H1 (cell line): ENCODE results near the gene MEFV. TPM values are rescaled to one million over a fixed set of nuclear protein-coding genes. Genes with fewer than 3 reads are reported as not detected.
A peak's percentile ranks its signal among the peaks of the same experiment; 100 is the strongest.

Experiments
- ASH2L ChIP-seq: fragments of 200-600, 300-600 bp; sonication (generic); IDR thresholded peaks from one replicate; pipeline ENCODE4 v1.7.1; 2017; ENCODE audit warnings: low read length
- BRCA1 ChIP-seq: IDR thresholded peaks from 2 replicates; pipeline ENCODE4 v1.6.1; 2012; ENCODE audit warnings: low read depth, low read length, improper control_type of control experiment
- CBX5 ChIP-seq: fragments of 300-800, 300-1000 bp; sonication (generic); IDR thresholded peaks from 2 replicates; pipeline ENCODE4 v1.7.1; 2016; ENCODE audit warnings: antibody characterized with exemption, low read length, low read depth
- EP300 ChIP-seq, 2 experiments: IDR thresholded peaks; 1 replicate in 1 of 2; 2 replicates in 1 of 2; pipeline ENCODE4 v1.6.1; 2011 to 2012; ENCODE audit warnings: low read depth in 2 of 2, low read length in 2 of 2, mild to moderate bottlenecking in 2 of 2, borderline replicate concordance in 1 of 2, inconsistent platforms in 1 of 2, moderate library complexity in 1 of 2
- HDAC2 ChIP-seq, 2 experiments: fragments of 300-600 bp in 1 of 2; sonication (generic) in 1 of 2; IDR thresholded peaks; 2 replicates each; pipeline ENCODE4 v1.6.1; 2011 to 2012; ENCODE audit warnings: low read depth in 2 of 2, low read length in 2 of 2, mild to moderate bottlenecking in 2 of 2, moderate library complexity in 2 of 2, borderline replicate concordance in 1 of 2, inconsistent platforms in 1 of 2
- JUN ChIP-seq: IDR thresholded peaks from 2 replicates; pipeline ENCODE4 v1.6.1; 2011; ENCODE audit warnings: low read depth, mild to moderate bottlenecking, improper control_type of control experiment, low read length
- JUND ChIP-seq: IDR thresholded peaks from 2 replicates; pipeline ENCODE4 v1.6.1; 2011; ENCODE audit warnings: mild to moderate bottlenecking, improper control_type of control experiment, low read length
- KDM1A ChIP-seq: fragments of 200-600, 300-600 bp; sonication (generic); IDR thresholded peaks from 2 replicates; pipeline ENCODE4 v1.7.1; 2016; ENCODE audit warnings: mild to moderate bottlenecking, low read length, borderline replicate concordance
- KDM5A ChIP-seq: fragments of 200-600 bp; IDR thresholded peaks from 2 replicates; pipeline ENCODE4 v1.7.1; 2012; ENCODE audit warnings: mild to moderate bottlenecking, low read length, inconsistent platforms, mixed read lengths
- MAFK ChIP-seq: IDR thresholded peaks from 2 replicates; pipeline ENCODE4 v1.6.1; 2012; ENCODE audit warnings: low read depth, mild to moderate bottlenecking, improper control_type of control experiment, low read length
- NANOG ChIP-seq: IDR thresholded peaks from 2 replicates; pipeline ENCODE4 v1.6.1; 2011; ENCODE audit warnings: low read length, low read depth, mild to moderate bottlenecking, inconsistent platforms; ENCODE audit not compliant: insufficient read depth, poor library complexity, severe bottlenecking
- NRF1 ChIP-seq: IDR thresholded peaks from 2 replicates; pipeline ENCODE4 v1.6.1; 2011; ENCODE audit warnings: mild to moderate bottlenecking, low read depth, low read length, improper control_type of control experiment
- PHF8 ChIP-seq: fragments of 200-600 bp; sonication (generic); conservative IDR thresholded peaks from 2 replicates; pipeline ENCODE4 v1.7.1; 2012; ENCODE audit warnings: low read depth, mild to moderate bottlenecking, inconsistent platforms, low read length, moderate library complexity
- POLR2AphosphoS5 ChIP-seq: IDR thresholded peaks from 2 replicates; pipeline ENCODE4 v1.6.1; 2011; ENCODE audit warnings: low read depth, low read length
- RFX5 ChIP-seq: IDR thresholded peaks from 2 replicates; pipeline ENCODE4 v1.6.1; 2011; ENCODE audit warnings: low read depth, low read length, improper control_type of control experiment, borderline replicate concordance
- RNF2 ChIP-seq: fragments of 200-900, 300-1000 bp; sonication (generic); IDR thresholded peaks from 2 replicates; pipeline ENCODE4 v1.7.1; 2016; ENCODE audit warnings: borderline replicate concordance, low read depth, mild to moderate bottlenecking, antibody characterized with exemption, low read length; ENCODE audit not compliant: poor library complexity, severe bottlenecking; ENCODE audit errors: missing control alignments
- RXRA ChIP-seq: IDR thresholded peaks from 2 replicates; pipeline ENCODE4 v1.6.1; 2011; ENCODE audit warnings: low read depth, mild to moderate bottlenecking, low read length, moderate library complexity; ENCODE audit not compliant: insufficient read depth
- SIN3A ChIP-seq, 2 experiments: IDR thresholded peaks in 1 of 2; conservative IDR thresholded peaks in 1 of 2; 2 replicates each; pipeline ENCODE4 v1.6.1; 2011 to 2012; ENCODE audit warnings: low read length in 2 of 2, improper control_type of control experiment in 1 of 2, low read depth in 1 of 2, mild to moderate bottlenecking in 1 of 2
- SP2 ChIP-seq: IDR thresholded peaks from 2 replicates; pipeline ENCODE4 v1.6.1; 2012; ENCODE audit warnings: mild to moderate bottlenecking, low read length, inconsistent platforms
- SP4 ChIP-seq: IDR thresholded peaks from 2 replicates; pipeline ENCODE4 v1.6.1; 2012; ENCODE audit warnings: low read length, inconsistent platforms
- TAF7 ChIP-seq: optimal IDR thresholded peaks from 2 replicates; pipeline ENCODE3; 2011; ENCODE audit warnings: low read depth, mild to moderate bottlenecking, inconsistent platforms, low read length, moderate library complexity, borderline replicate concordance
- polyA plus RNA-seq, 7 experiments: library from polyadenylated mRNA; depleted of rRNA in 3 of 7; stranded (reverse) in 5 of 7; unstranded in 2 of 7; fragments of >200 nt in 5 of 7; fragments of 200-250 nt in 2 of 7; gene quantifications; 1 replicate in 5 of 7; 2 replicates in 1 of 7; 4 replicates in 1 of 7; pipeline versions ENCODE4 v1.2.1 to v1.2.3, GENCODE V29; 2011 to 2013; ENCODE audit warnings: missing spikeins in 2 of 7, mixed read lengths in 2 of 7
- total RNA-seq: library from RNA; stranded (reverse); fragmentation: NEBNext Ultra II Directional; extraction: Animal tissue kit (Norgen Biotek cat#: 25700); gene quantifications from 2 replicates; pipeline ENCODE4 v1.2.1, GENCODE V29; 2021
- TF ChIP-seq, protein P1 (sequence below): IDR thresholded peaks from 2 replicates; pipeline ENCODE4 v1.6.1; 2012; ENCODE audit warnings: inconsistent platforms

MEFV gene
- total and polyA plus RNA-seq, 2 of the 8 experiments (the other 6 are each of a cell fraction or from before 2014, with no cell fraction given): 0.03 TPM; not detected in 1

DNA sequence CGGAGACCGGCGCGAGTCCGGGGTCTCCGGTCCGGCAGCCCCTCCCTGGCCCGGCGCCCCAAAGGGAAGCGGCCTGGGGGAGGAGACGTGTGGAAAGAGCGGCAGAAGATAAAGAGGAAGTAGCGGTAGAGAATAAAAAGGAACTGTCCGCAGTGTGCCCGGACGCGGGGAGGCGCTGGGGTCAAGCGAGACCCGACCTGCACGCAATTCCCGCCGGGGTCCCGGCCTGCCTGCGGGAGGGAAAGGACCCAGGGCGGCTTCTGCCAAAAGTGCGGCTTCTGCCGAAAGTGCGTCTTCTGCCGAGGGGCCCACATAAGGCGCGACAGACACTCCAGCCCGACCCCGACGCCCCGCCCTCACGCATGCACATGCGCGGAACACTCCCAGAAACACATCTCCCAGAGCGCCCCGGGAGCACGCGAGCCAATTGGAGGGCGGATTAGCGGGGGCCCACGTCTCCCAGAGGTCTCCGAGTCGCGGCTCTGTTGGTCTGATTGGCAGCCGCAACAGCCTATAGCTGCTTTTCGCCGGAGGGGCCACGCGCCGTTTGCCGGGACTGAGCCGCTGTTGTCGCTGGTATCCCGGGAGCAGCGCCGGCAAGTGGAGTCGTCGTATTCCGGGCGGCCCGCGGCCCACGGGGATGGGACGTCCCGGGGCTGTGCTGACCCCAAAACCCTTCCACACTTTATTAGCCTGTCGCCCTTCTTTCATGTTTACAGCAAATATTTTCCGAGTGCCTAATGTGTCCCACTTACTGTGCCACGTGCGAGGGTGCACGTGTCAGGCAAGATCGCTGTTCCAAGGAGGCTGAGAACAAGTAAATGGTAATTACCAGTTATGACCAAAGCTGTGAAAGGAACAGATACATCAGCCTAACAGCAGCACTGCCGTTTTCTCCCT, 8.0 kb upstream of the MEFV start (continued):
- no peak for TF ChIP-seq KDM1A
- no peak for TF ChIP-seq BRCA1
- TF ChIP-seq HDAC2 (IDR thresholded peaks at IDR 0.05; ENCODE audit: borderline replicate concordance in 1 of 2, low read depth in 2 of 2, low read length in 2 of 2): 0 out of 4 replicates have a peak, but pooled peaks of 1 of the 2 experiments have one; percentile 51
- no peak for TF ChIP-seq CBX5
- no peak for TF ChIP-seq JUN
- TF ChIP-seq NRF1: peak; percentile 44
- TF ChIP-seq SIN3A (conservative IDR thresholded peaks at IDR 0.05 in 1 of 2, IDR thresholded peaks at IDR 0.05 in 1 of 2; ENCODE audit: low read depth in 1 of 2, low read length in 2 of 2): peak in 1 of 2 experiments; percentile 59; a peak in 1 of 4 replicates
- peak; percentile 31 for TF ChIP-seq TAF7
- TF ChIP-seq RNF2: no peak
- TF ChIP-seq, protein P1, sequence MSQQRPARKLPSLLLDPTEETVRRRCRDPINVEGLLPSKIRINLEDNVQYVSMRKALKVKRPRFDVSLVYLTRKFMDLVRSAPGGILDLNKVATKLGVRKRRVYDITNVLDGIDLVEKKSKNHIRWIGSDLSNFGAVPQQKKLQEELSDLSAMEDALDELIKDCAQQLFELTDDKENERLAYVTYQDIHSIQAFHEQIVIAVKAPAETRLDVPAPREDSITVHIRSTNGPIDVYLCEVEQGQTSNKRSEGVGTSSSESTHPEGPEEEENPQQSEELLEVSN: peak; percentile 91
- no peak for TF ChIP-seq RFX5
- peak; percentile 41; the same call in 1 of the 2 replicates for TF ChIP-seq SP2
- TF ChIP-seq RXRA: no peak
- no peak for TF ChIP-seq POLR2AphosphoS5
- no peak for TF ChIP-seq MAFK
- no peak for TF ChIP-seq NANOG
- no peak for TF ChIP-seq KDM5A
- TF ChIP-seq JUND: no peak
- no peak for TF ChIP-seq ASH2L
- no peak; the same call in 1 of the 2 replicates for TF ChIP-seq PHF8
- TF ChIP-seq EP300 (IDR thresholded peaks at IDR 0.05; ENCODE audit: borderline replicate concordance in 1 of 2, low read depth in 2 of 2, low read length in 2 of 2): no peak
- TF ChIP-seq SP4: no peak
